Fibroblast of lung (primary cell): ENCODE measurements around the gene SMC1A. TPM values are rescaled to one million over a fixed set of nuclear protein-coding genes. Genes with fewer than 3 reads are reported as not detected.

Source experiments
- DNase-seq, 2 donors: peaks; one replicate each; pipeline versions ENCODE4 v3.0.0 to v3.0.0-alpha.2; 2010; ENCODE audit warnings: low read depth in 2 of 2
- H2AFZ ChIP-seq: 2 replicates; pipeline ENCODE4 v1.5.1; 2012; ENCODE audit warnings: low read length, control low read depth, inconsistent platforms
- H3K27ac ChIP-seq: 2 replicates; pipeline ENCODE4 v1.5.1; 2011; ENCODE audit warnings: low read length, control low read depth; ENCODE audit not compliant: insufficient read depth
- H3K27me3 ChIP-seq: 2 replicates; pipeline ENCODE4 v1.5.1; 2011; ENCODE audit warnings: mild to moderate bottlenecking, low read length; ENCODE audit not compliant: control insufficient read depth, insufficient read depth
- H3K36me3 ChIP-seq: 2 replicates; pipeline ENCODE4 v1.5.1; 2011; ENCODE audit warnings: low read length; ENCODE audit not compliant: control insufficient read depth, insufficient read depth
- H3K4me1 ChIP-seq: 2 replicates; pipeline ENCODE4 v1.5.1; 2011; ENCODE audit warnings: low read length; ENCODE audit not compliant: control insufficient read depth, insufficient read depth; ENCODE audit errors: extremely low read depth
- H3K4me2 ChIP-seq: 2 replicates; pipeline ENCODE4 v1.5.1; 2011; ENCODE audit warnings: low read length, control low read depth; ENCODE audit not compliant: insufficient read depth; ENCODE audit errors: extremely low read depth
- H3K4me3 ChIP-seq, 4 experiments: fragments of 200-600 bp in 1 of 4; sonication (generic) in 1 of 4; replicated peaks in 1 of 4; 2 replicates each; pipeline ENCODE4 v1.5.1; 2011 to 2016; ENCODE audit warnings: low read length in 4 of 4, low read depth in 3 of 4, mild to moderate bottlenecking in 3 of 4, control low read depth in 2 of 4, inconsistent platforms in 1 of 4, mixed read lengths in 1 of 4; ENCODE audit not compliant: insufficient read depth in 1 of 4; ENCODE audit errors: control extremely low read depth in 1 of 4
- H3K79me2 ChIP-seq: 2 replicates; pipeline ENCODE4 v1.5.1; 2012; ENCODE audit warnings: mild to moderate bottlenecking, low read length, inconsistent platforms; ENCODE audit not compliant: control insufficient read depth, insufficient read depth
- H3K9ac ChIP-seq: 2 replicates; pipeline ENCODE4 v1.5.1; 2011; ENCODE audit warnings: mild to moderate bottlenecking, low read length, control low read depth; ENCODE audit not compliant: insufficient read depth
- H3K9me3 ChIP-seq: 2 replicates; pipeline ENCODE4 v1.5.1; 2012; ENCODE audit warnings: low read depth, low read length; ENCODE audit not compliant: control insufficient read depth, insufficient read depth
- H4K20me1 ChIP-seq: 2 replicates; pipeline ENCODE4 v1.5.1; 2011; ENCODE audit warnings: low read length; ENCODE audit not compliant: control insufficient read depth, insufficient read depth; ENCODE audit errors: extremely low read depth
- EZH2 ChIP-seq: IDR thresholded peaks from 2 replicates; pipeline ENCODE4 v1.5.1; 2012; ENCODE audit warnings: low read length, control low read depth, mild to moderate bottlenecking; ENCODE audit errors: missing control alignments
- polyA plus RNA-seq, 2 donors: library from polyadenylated mRNA; depleted of rRNA in 1 of 2; stranded (reverse) in 1 of 2; unstranded in 1 of 2; fragments of >200 nt; gene quantifications; 2 replicates each; pipeline ENCODE4 v1.2.1, GENCODE V29; 2011 to 2012; ENCODE audit warnings: missing spikeins in 1 of 2
- total RNA-seq: library from RNA; depleted of rRNA; stranded (reverse); fragments of >200 nt; gene quantifications from 2 replicates; pipeline ENCODE4 v1.2.1, GENCODE V29; 2014
- TF ChIP-seq, protein P1 (sequence below), 2 donors: IDR thresholded peaks in 1 of 2; conservative IDR thresholded peaks in 1 of 2; 1 replicate in 1 of 2; 2 replicates in 1 of 2; pipeline ENCODE4 v1.5.1; 2011 to 2012; ENCODE audit warnings: low read length in 2 of 2, control low read depth in 1 of 2, inconsistent platforms in 1 of 2, low read depth in 1 of 2, mild to moderate bottlenecking in 1 of 2

Gene SMC1A
- total and polyA plus RNA-seq, 2 donors (not counting 1 experiment from before 2014, with no cell fraction given) = 9.6 to 23.5 TPM

DNA sequence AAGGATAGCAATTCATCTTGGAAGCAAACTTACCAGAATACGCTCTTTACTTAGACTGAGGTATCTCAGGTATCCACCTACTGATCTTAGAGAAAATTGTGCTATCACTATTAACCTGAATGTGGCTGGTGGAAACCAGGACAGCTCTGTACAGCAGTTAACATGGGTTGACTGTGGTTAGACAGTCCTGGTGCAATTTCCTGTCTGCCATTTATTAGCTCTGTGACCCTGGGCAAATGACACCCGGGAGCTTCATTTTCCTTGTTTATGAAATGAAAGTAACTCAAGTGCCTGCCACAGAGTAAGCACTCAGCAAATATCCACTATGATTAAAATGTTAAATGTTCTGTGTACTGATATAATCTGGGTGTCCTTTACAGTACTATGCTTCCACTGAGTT is 60.0 kb downstream of the SMC1A start:
- TF ChIP-seq, protein P1, sequence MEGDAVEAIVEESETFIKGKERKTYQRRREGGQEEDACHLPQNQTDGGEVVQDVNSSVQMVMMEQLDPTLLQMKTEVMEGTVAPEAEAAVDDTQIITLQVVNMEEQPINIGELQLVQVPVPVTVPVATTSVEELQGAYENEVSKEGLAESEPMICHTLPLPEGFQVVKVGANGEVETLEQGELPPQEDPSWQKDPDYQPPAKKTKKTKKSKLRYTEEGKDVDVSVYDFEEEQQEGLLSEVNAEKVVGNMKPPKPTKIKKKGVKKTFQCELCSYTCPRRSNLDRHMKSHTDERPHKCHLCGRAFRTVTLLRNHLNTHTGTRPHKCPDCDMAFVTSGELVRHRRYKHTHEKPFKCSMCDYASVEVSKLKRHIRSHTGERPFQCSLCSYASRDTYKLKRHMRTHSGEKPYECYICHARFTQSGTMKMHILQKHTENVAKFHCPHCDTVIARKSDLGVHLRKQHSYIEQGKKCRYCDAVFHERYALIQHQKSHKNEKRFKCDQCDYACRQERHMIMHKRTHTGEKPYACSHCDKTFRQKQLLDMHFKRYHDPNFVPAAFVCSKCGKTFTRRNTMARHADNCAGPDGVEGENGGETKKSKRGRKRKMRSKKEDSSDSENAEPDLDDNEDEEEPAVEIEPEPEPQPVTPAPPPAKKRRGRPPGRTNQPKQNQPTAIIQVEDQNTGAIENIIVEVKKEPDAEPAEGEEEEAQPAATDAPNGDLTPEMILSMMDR (conservative IDR thresholded peaks at IDR 0.05 in 1 of 2, IDR thresholded peaks at IDR 0.05 in 1 of 2; ENCODE audit: low read depth in 1 of 2, low read length in 2 of 2) = no peak
- TF ChIP-seq EZH2 = no peak
- Histone ChIP-seq H3K4me3 (no peak overlapping the region), H3K27me3 (no peaks in the 10 kb centered on the region), H3K9me3 (no peaks in the 10 kb centered on the region), H3K79me2 (no peaks in the 10 kb centered on the region), H3K27ac (no peak overlapping the region), H2AFZ (no peak overlapping the region), H4K20me1 (no peaks in the 10 kb centered on the region), H3K4me1 (no peaks in the 10 kb centered on the region), H3K36me3 (no peaks in the 10 kb centered on the region), H3K9ac (no peak overlapping the region), H3K4me2 (no peak overlapping the region)
- DNase-seq = no peak

DNA sequence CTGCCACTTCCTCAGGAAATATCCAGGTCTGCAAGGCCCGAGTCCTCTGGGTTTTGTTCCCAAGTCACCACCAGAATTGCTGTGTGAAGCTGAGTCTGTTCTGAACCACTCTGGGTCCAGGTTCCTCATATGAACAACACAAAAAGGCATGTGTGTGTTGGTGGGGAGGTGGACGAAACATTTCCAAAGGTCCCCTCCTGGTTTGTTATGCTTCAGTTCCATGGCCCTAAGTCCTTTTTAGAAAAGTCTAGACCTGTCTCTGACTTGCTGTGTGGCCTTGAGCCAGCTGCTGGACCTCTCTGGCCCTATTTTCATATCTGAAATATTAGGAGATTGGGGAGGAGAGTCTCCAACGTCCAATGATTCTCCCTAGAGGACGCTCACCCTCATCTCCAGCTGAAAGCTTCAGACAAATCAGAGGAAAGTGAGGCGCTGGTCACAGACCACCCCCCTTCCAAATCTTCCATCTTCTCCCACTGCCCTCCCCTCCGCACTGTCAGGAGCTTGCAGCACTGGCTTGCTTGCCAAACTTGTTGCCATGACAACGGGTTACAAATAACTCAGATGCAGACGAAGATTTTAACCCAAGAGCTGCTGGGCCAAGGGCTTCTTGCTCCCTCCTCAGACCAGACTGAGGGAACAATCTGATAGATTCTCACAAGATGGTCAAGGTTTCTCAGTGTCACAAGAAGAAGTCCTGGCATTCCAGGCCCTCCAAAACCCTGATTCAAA is 64.5 kb downstream of the SMC1A start:
- no peaks in the 10 kb centered on the region for H3K4me1 ChIP-seq
- H3K79me2 ChIP-seq = no peaks in the 10 kb centered on the region
- peak; percentile 47 to 53 for DNase-seq
- H3K9ac ChIP-seq = no peak overlapping the region
- H3K27ac ChIP-seq = no peak overlapping the region
- no peak for TF ChIP-seq EZH2
- TF ChIP-seq, protein P1 (conservative IDR thresholded peaks at IDR 0.05 in 1 of 2, IDR thresholded peaks at IDR 0.05 in 1 of 2; ENCODE audit: low read depth in 1 of 2, low read length in 2 of 2) = no peak
- no peak overlapping the region for H3K4me2 ChIP-seq
- H2AFZ ChIP-seq = no peak overlapping the region
- H3K4me3 ChIP-seq = no peak overlapping the region
- no peaks in the 10 kb centered on the region for H3K36me3 ChIP-seq
- no peaks in the 10 kb centered on the region for H3K27me3 ChIP-seq
- no peaks in the 10 kb centered on the region for H3K9me3 ChIP-seq
- no peaks in the 10 kb centered on the region for H4K20me1 ChIP-seq

DNA sequence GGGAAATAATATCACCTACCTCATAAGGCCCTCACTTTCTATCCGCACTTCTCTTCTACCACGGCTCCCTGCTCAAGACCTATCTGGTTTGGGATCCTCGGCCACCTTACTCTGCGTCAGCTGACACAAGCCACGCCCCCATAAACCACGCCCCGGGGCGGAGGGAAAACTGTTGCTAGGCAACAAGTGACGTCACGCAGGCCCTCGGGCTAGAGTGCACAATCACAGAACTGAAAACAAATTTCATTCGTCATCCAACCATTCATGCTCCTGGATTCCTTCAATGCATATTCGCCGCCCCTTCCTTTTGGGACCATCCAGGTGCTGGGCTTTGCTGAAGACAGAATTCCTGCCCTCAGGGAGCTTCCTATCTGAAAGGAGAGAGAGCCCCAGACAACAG is 66.3 kb downstream of the SMC1A start:
- H3K79me2 ChIP-seq = no peaks in the 10 kb centered on the region
- H3K9ac ChIP-seq = no peak overlapping the region
- H3K36me3 ChIP-seq = no peaks in the 10 kb centered on the region
- H3K27me3 ChIP-seq = no peaks in the 10 kb centered on the region
- no peak for DNase-seq
- H3K9me3 ChIP-seq = no peaks in the 10 kb centered on the region
- H3K27ac ChIP-seq = no peak overlapping the region
- no peak overlapping the region for H3K4me2 ChIP-seq
- H3K4me1 ChIP-seq = no peaks in the 10 kb centered on the region
- no peak overlapping the region for H2AFZ ChIP-seq
- TF ChIP-seq EZH2 = no peak
- TF ChIP-seq, protein P1 (conservative IDR thresholded peaks at IDR 0.05 in 1 of 2, IDR thresholded peaks at IDR 0.05 in 1 of 2; ENCODE audit: low read depth in 1 of 2, low read length in 2 of 2) = no peak
- H4K20me1 ChIP-seq = no peaks in the 10 kb centered on the region
- no peak overlapping the region for H3K4me3 ChIP-seq
